IPS-18a (cell line): Measurements from ENCODE around the gene FOXE1.

Experiments used
- H3K27ac ChIP-seq: one replicate; pipeline ENCODE4 v1.5.1; 2013; ENCODE audit warnings: low read length
- H3K27me3 ChIP-seq: one replicate; pipeline ENCODE4 v1.6.1; 2013; ENCODE audit warnings: mild to moderate bottlenecking, low read length; ENCODE audit not compliant: control insufficient read depth, insufficient read depth
- H3K36me3 ChIP-seq: one replicate; pipeline ENCODE4 v1.6.1; 2013; ENCODE audit warnings: low read depth, low read length; ENCODE audit not compliant: control insufficient read depth
- H3K4me1 ChIP-seq: one replicate; pipeline ENCODE4 v1.6.1; 2013; ENCODE audit warnings: low read depth, low read length; ENCODE audit not compliant: control insufficient read depth
- H3K4me3 ChIP-seq: one replicate; pipeline ENCODE4 v1.5.1; 2013; ENCODE audit warnings: low read length
- H3K9ac ChIP-seq: one replicate; pipeline ENCODE4 v1.6.1; 2013; ENCODE audit warnings: mild to moderate bottlenecking, low read length, moderate library complexity
- H3K9me3 ChIP-seq: one replicate; pipeline ENCODE4 v1.6.1; 2013; ENCODE audit warnings: low read depth, low read length; ENCODE audit not compliant: control insufficient read depth

FOXE1 gene

GRCh38 chr9:97903177-97903576 lies 50.2 kb downstream of the FOXE1 start:
- Histone ChIP-seq H3K4me3 (no peak overlapping the region), H3K9me3 (no peaks in the 10 kb centered on the region), H3K9ac (no peak overlapping the region), H3K27me3 (no peaks in the 10 kb centered on the region), H3K27ac (no peak overlapping the region), H3K36me3 (no peaks in the 10 kb centered on the region), H3K4me1 (no peaks in the 10 kb centered on the region)

GRCh38 chr9:97904725-97905124 lies 51.7 kb downstream of the FOXE1 start:
- H3K27me3 ChIP-seq: no peaks in the 10 kb centered on the region
- no peaks in the 10 kb centered on the region for H3K36me3 ChIP-seq
- H3K4me1 ChIP-seq: no peaks in the 10 kb centered on the region
- H3K4me3 ChIP-seq: no peak overlapping the region
- H3K27ac ChIP-seq: no peak overlapping the region
- H3K9me3 ChIP-seq: no peaks in the 10 kb centered on the region
- H3K9ac ChIP-seq: no peak overlapping the region

- Histone ChIP-seq H3K27me3 (no peaks in the 10 kb centered on the region), H3K4me3 (no peak overlapping the region), H3K9ac (no peak overlapping the region), H3K36me3 (peaks cover 1% of the 10 kb centered on the region), H3K27ac (no peak overlapping the region), H3K9me3 (no peaks in the 10 kb centered on the region), H3K4me1 (no peaks in the 10 kb centered on the region)
Observed at GRCh38 chr9:97905228-97905627, 52.2 kb downstream of the FOXE1 start.
